HL-60 (cell line): ENCODE measurements around the gene SPIB.

ENCODE experiments used
- DNase-seq, 2 experiments: peaks; one replicate each; pipeline ENCODE4 v3.0.0-alpha.2; 2010 to 2020; ENCODE audit warnings: low read depth in 1 of 2, low spot score in 1 of 2
- H3K27ac ChIP-seq: fragments of 250-450 bp; sonication (Bioruptor Pico); replicated peaks from 2 replicates; pipeline ENCODE4 v1.5.1; 2020; ENCODE audit warnings: mild to moderate bottlenecking, moderate library complexity
- H3K27me3 ChIP-seq: fragments of 250-450 bp; sonication (Bioruptor Pico); 2 replicates; pipeline ENCODE4 v1.5.1; 2021; ENCODE audit warnings: mild to moderate bottlenecking, moderate library complexity; ENCODE audit not compliant: insufficient read depth, poor library complexity, severe bottlenecking
- H3K4me3 ChIP-seq: replicated peaks from 2 replicates; pipeline ENCODE4 v1.5.1; 2011; ENCODE audit warnings: mild to moderate bottlenecking, control low read depth, low read length; ENCODE audit not compliant: insufficient read depth
- CTCF ChIP-seq: IDR thresholded peaks from one replicate; pipeline ENCODE4 v1.5.1; 2011; ENCODE audit warnings: low read length, control low read depth, inconsistent platforms; ENCODE audit not compliant: insufficient read depth
- GABPA ChIP-seq: IDR thresholded peaks from 2 replicates; pipeline ENCODE4 v1.6.1; 2012; ENCODE audit warnings: low read depth
- POLR2AphosphoS5 ChIP-seq: IDR thresholded peaks from 2 replicates; pipeline ENCODE4 v1.6.1; 2012; ENCODE audit warnings: low read depth
- REST ChIP-seq: IDR thresholded peaks from 2 replicates; pipeline ENCODE4 v1.6.1; 2012; ENCODE audit warnings: low read depth; ENCODE audit not compliant: insufficient replicate concordance
- SPI1 ChIP-seq: IDR thresholded peaks from 2 replicates; pipeline ENCODE4 v1.6.1; 2012; ENCODE audit warnings: low read depth, mild to moderate bottlenecking, borderline replicate concordance

Gene SPIB

GRCh38 chr19:50414864-50415660 lies 3.7 kb upstream of the SPIB start:
- Histone ChIP-seq H3K27ac (peak overlapping the region; percentile 47), H3K4me3 (no peak overlapping the region), H3K27me3 (no peaks in the 10 kb centered on the region)
- TF ChIP-seq SPI1 (no peak), CTCF (peak; percentile 86), POLR2AphosphoS5 (no peak; the same call in 1 of the 2 replicates)
- DNase-seq, result peak; percentile 66 to 78

GRCh38 chr19:50415661-50416033 lies 3.1 kb upstream of the SPIB start:
- TF ChIP-seq REST (no peak), GABPA (no peak), POLR2AphosphoS5 (no peak), SPI1 (peak; percentile 92), CTCF (no peak)
- Histone ChIP-seq H3K27ac (peak overlapping the region; percentile 14; the same call in 1 of the 2 replicates), H3K4me3 (no peak overlapping the region), H3K27me3 (no peaks in the 10 kb centered on the region)
- peak; percentile 73 to 81 for DNase-seq

- peak overlapping the region; percentile 14; the same call in 1 of the 2 replicates for H3K27ac ChIP-seq
- TF ChIP-seq SPI1, result no peak
- TF ChIP-seq POLR2AphosphoS5, result peak; percentile 11; the same call in 1 of the 2 replicates
- H3K4me3 ChIP-seq, result no peak overlapping the region
- no peaks in the 10 kb centered on the region for H3K27me3 ChIP-seq
- no peak for DNase-seq
These were observed 2.4 kb upstream of the SPIB start for GRCh38 chr19:50416034-50416977.

- no peak for DNase-seq
- TF ChIP-seq POLR2AphosphoS5, result no peak
- no peak for TF ChIP-seq SPI1
- TF ChIP-seq CTCF, result no peak
- TF ChIP-seq GABPA, result no peak
- no peak for TF ChIP-seq REST
- Histone ChIP-seq H3K27me3 (no peaks in the 10 kb centered on the region), H3K4me3 (no peak overlapping the region), H3K27ac (no peak overlapping the region)
These were observed 1.3 kb upstream of the SPIB start for GRCh38 chr19:50417111-50418081.
